H4 (cell line): Measurements from ENCODE around the gene MIDN. TPM values are rescaled to one million over a fixed set of nuclear protein-coding genes. Genes with fewer than 3 reads are reported as not detected.

ENCODE experiments used
- DNase-seq: peaks from one replicate; pipeline ENCODE4 v3.0.0-alpha.2; 2015; ENCODE audit warnings: low spot score
- total RNA-seq: library from RNA; depleted of rRNA; stranded (reverse); fragments of >200 nt; shearing (Covaris generic); gene quantifications from 2 replicates; pipeline ENCODE4 v1.2.3, GENCODE V29; 2014

The MIDN gene
- total RNA-seq, 1 experiment from 2014 or later = 4.2 TPM

GRCh38 chr19:1282588-1283206 is 34.3 kb downstream of the MIDN start:
- DNase-seq = no peak

- no peak for DNase-seq
Observed at GRCh38 chr19:1283207-1283916, 35.0 kb downstream of the MIDN start.

GRCh38 chr19:1283917-1284292 is 35.5 kb downstream of the MIDN start:
- DNase-seq = no peak

GRCh38 chr19:1284293-1284978 is 36.1 kb downstream of the MIDN start:
- no peak for DNase-seq

GRCh38 chr19:1284979-1285736 is 36.8 kb downstream of the MIDN start:
- DNase-seq = no peak

GRCh38 chr19:1285737-1286360 is 37.5 kb downstream of the MIDN start, which contains the start of gene EFNA2:
Gene EFNA2 (plus strand): TSS chr19:1285873. CDS start chr19:1286169, 296 bp downstream.
- no peak for DNase-seq

GRCh38 chr19:1286487-1287353 is 38.3 kb downstream of the MIDN start:
- DNase-seq = no peak

- no peak for DNase-seq
Observed at GRCh38 chr19:1287354-1288225, 39.2 kb downstream of the MIDN start.

GRCh38 chr19:1288226-1288612 is 39.8 kb downstream of the MIDN start:
- DNase-seq = no peak

- no peak for DNase-seq
Observed at GRCh38 chr19:1288833-1289685, 40.7 kb downstream of the MIDN start.

- DNase-seq = no peak
Observed at GRCh38 chr19:1289686-1290025, 41.3 kb downstream of the MIDN start.

- DNase-seq = no peak
Observed at GRCh38 chr19:1290196-1290702, 41.9 kb downstream of the MIDN start.

- DNase-seq = no peak
Observed at GRCh38 chr19:1290703-1291651, 42.6 kb downstream of the MIDN start.

GRCh38 chr19:1291761-1292418 is 43.5 kb downstream of the MIDN start:
- DNase-seq = no peak

- no peak for DNase-seq
Observed at GRCh38 chr19:1292419-1293151, 44.2 kb downstream of the MIDN start.
